ENCODE data around the gene TPM2.

TPM2 gene

GRCh38 chr9:35729700-35730485 lies 40.2 kb upstream of the TPM2 start:
- TF ChIP-seq ARNT (IDR thresholded peaks at IDR 0.05), result no peak
- no peak for TF ChIP-seq CTBP1 (IDR thresholded peaks at IDR 0.05; ENCODE audit: borderline replicate concordance)
- TF ChIP-seq FOXM1 (IDR thresholded peaks at IDR 0.05; ENCODE audit: borderline replicate concordance), result no peak
- TF ChIP-seq L3MBTL2 (conservative IDR thresholded peaks at IDR 0.05), result no peak
- no peak for TF ChIP-seq FOXA1 (IDR thresholded peaks at IDR 0.05)
- DNase-seq (ENCODE audit: extremely low spot score), result peak; percentile 73
- ChIA-PET POLR2A (interaction anchor here (1.0 kb wide), 2 partner anchors 69 to 71 kb away, joined by 3 read pairs; no protein-coding TSS in a partner anchor), CTCF (interaction anchor here (0.7 to 3.2 kb wide), 3 partner anchors 33 to 84 kb away, joined by 3 to 11 read pairs (median 5); no protein-coding TSS in a partner anchor)

DNA sequence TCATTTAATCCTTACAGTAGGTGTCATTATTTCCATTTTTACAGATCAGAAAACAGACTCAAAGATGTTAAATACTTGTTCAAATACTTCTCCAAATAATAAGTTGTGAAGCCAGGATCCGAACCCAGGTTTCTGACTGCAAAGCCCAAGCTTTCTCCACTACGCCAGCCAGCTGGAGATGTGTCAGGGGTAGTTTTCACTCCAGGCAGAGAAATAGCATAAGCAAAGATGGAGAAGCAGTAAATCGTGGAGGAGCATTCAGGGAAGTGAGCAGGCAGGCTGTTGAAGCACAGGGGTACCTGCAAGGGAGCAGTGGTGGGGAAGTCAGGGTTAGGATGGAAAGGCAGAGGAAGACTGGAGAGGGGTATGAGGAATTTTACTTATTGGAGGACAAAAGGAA lies 39.4 kb upstream of the TPM2 start:
- TF ChIP-seq SP1 (IDR thresholded peaks at IDR 0.05) (no peak), HDGF (IDR thresholded peaks at IDR 0.05; ENCODE audit: borderline replicate concordance) (no peak), ARNT (IDR thresholded peaks at IDR 0.05) (no peak), NFRKB (IDR thresholded peaks at IDR 0.05) (no peak), SUZ12 (IDR thresholded peaks at IDR 0.05) (no peak), TARDBP (IDR thresholded peaks at IDR 0.05) (no peak), FOXA1 (IDR thresholded peaks at IDR 0.05) (no peak), FOXK2 (IDR thresholded peaks at IDR 0.05) (no peak), LEF1 (IDR thresholded peaks at IDR 0.05; ENCODE audit: borderline replicate concordance) (no peak), ELF4 (IDR thresholded peaks at IDR 0.05) (no peak), FOXM1 (IDR thresholded peaks at IDR 0.05; ENCODE audit: borderline replicate concordance) (no peak), CTBP1 (IDR thresholded peaks at IDR 0.05; ENCODE audit: borderline replicate concordance) (no peak), L3MBTL2 (conservative IDR thresholded peaks at IDR 0.05) (no peak), BHLHE40 (IDR thresholded peaks at IDR 0.05; ENCODE audit: borderline replicate concordance) (no peak), ZNF384 (IDR thresholded peaks at IDR 0.05) (no peak)
- TF ChIP-seq, protein P1, sequence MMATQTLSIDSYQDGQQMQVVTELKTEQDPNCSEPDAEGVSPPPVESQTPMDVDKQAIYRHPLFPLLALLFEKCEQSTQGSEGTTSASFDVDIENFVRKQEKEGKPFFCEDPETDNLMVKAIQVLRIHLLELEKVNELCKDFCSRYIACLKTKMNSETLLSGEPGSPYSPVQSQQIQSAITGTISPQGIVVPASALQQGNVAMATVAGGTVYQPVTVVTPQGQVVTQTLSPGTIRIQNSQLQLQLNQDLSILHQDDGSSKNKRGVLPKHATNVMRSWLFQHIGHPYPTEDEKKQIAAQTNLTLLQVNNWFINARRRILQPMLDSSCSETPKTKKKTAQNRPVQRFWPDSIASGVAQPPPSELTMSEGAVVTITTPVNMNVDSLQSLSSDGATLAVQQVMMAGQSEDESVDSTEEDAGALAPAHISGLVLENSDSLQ (IDR thresholded peaks at IDR 0.05), result no peak
- DNase-seq (ENCODE audit: extremely low spot score), result no peak
- POLR2A ChIA-PET, result no interaction called here
- CTCF ChIA-PET, result interaction anchor here (0.7 kb wide), 1 partner anchor 32 kb away, joined by 3 read pairs; no protein-coding TSS in a partner anchor

DNA sequence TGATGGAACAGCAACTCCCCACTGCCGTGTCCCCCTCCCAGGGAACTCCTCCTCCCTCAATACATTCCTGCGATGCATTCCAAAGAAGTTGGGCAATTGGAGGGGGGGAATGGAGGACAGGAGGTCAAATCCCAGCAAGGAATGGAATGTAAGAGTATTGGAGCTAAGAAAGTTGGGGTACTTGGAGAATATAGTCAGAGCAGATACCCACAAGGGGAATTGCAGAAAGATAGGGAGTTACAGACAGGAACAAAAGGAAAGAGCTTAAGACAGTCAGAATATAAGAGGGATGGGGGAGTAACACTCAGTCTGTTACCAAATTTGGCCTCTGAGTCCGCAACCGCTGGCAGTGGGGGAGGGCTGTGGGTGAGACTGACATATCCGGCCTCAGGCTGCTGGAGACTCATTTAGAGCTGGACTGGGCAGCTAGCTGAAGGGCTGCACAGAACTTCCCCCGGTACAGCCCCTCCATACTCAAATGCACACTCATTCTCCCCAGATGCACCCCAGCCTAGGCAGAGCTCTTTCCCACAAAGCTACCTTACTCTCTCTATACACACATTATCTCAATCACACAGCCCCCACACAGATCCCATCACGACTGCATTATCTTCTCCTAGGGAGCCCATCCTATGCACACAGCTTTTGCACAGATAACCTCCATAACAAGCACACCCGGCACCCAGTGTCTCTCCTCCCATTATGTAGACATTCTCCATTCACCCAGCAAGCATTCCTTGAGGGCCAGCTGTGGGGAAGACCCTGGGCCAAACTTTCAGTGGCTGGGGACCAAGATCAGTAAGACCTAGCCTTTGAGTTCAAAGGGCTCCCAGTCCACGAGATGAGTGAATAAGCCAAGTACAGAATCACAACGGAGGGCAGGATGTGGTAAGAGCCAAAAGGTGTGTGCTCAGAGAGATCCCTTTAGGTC lies 38.6 kb upstream of the TPM2 start:
- ChIA-PET POLR2A (no interaction called here), CTCF (interaction anchor here (1.0 to 1.9 kb wide), 2 partner anchors 31 to 32 kb away, joined by 3 to 6 read pairs; no protein-coding TSS in a partner anchor)
- no peak for DNase-seq (ENCODE audit: extremely low spot score)
- TF ChIP-seq ZNF384 (IDR thresholded peaks at IDR 0.05) (no peak), ARNT (IDR thresholded peaks at IDR 0.05) (no peak), SP1 (IDR thresholded peaks at IDR 0.05) (no peak), LEF1 (IDR thresholded peaks at IDR 0.05; ENCODE audit: borderline replicate concordance) (no peak), L3MBTL2 (conservative IDR thresholded peaks at IDR 0.05) (no peak), TARDBP (IDR thresholded peaks at IDR 0.05) (no peak), FOXK2 (IDR thresholded peaks at IDR 0.05) (no peak), FOXA1 (IDR thresholded peaks at IDR 0.05) (no peak), BHLHE40 (IDR thresholded peaks at IDR 0.05; ENCODE audit: borderline replicate concordance) (no peak), CTBP1 (IDR thresholded peaks at IDR 0.05; ENCODE audit: borderline replicate concordance) (no peak), FOXM1 (IDR thresholded peaks at IDR 0.05; ENCODE audit: borderline replicate concordance) (no peak), ELF4 (IDR thresholded peaks at IDR 0.05) (no peak), HDGF (IDR thresholded peaks at IDR 0.05; ENCODE audit: borderline replicate concordance) (no peak), SUZ12 (IDR thresholded peaks at IDR 0.05) (no peak), NFRKB (IDR thresholded peaks at IDR 0.05) (no peak)
- TF ChIP-seq, protein P1 (IDR thresholded peaks at IDR 0.05), result no peak

- ChIA-PET CTCF (interaction anchor here (1.0 to 1.9 kb wide), 2 partner anchors 30 to 31 kb away, joined by 3 to 6 read pairs; no protein-coding TSS in a partner anchor), POLR2A (no interaction called here)
- TF ChIP-seq TARDBP (IDR thresholded peaks at IDR 0.05) (no peak), HDGF (IDR thresholded peaks at IDR 0.05; ENCODE audit: borderline replicate concordance) (no peak), SP1 (IDR thresholded peaks at IDR 0.05) (no peak), ELF4 (IDR thresholded peaks at IDR 0.05) (no peak), FOXA1 (IDR thresholded peaks at IDR 0.05) (no peak), SUZ12 (IDR thresholded peaks at IDR 0.05) (no peak)
- TF ChIP-seq, protein P1 (IDR thresholded peaks at IDR 0.05), result no peak
- DNase-seq (ENCODE audit: extremely low spot score), result no peak
Measured at GRCh38 chr9:35727676-35728040, 37.9 kb upstream of the TPM2 start.

DNA sequence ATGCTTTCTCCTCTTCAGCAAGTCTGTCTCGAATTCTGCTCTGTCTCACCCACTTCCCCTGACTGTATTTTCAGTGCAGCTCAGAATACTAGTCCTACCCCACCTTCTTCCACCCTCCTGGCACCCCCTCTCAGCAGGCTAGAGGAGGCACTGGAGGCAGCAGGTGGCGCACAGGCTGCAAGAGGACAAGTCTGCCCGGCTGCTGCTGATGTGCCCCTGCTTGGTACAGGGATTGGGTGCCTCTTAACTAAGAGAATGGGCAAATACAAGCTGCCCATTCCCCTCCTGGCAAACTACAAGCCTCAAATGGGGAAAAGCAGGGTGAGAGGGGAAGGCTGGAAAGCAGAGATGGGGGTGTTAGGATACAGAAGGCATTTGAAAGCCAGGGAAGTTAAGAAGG lies 37.2 kb upstream of the TPM2 start:
- TF ChIP-seq NFRKB (IDR thresholded peaks at IDR 0.05), result no peak
- TF ChIP-seq BHLHE40 (IDR thresholded peaks at IDR 0.05; ENCODE audit: borderline replicate concordance), result no peak
- TF ChIP-seq FOXA1 (IDR thresholded peaks at IDR 0.05), result no peak
- TF ChIP-seq, protein P1 (IDR thresholded peaks at IDR 0.05), result no peak
- TF ChIP-seq ARNT (IDR thresholded peaks at IDR 0.05), result no peak
- TF ChIP-seq FOXM1 (IDR thresholded peaks at IDR 0.05; ENCODE audit: borderline replicate concordance), result no peak
- no peak for TF ChIP-seq LEF1 (IDR thresholded peaks at IDR 0.05; ENCODE audit: borderline replicate concordance)
- TF ChIP-seq SP1 (IDR thresholded peaks at IDR 0.05), result no peak
- no peak for TF ChIP-seq FOXK2 (IDR thresholded peaks at IDR 0.05)
- no peak for TF ChIP-seq L3MBTL2 (conservative IDR thresholded peaks at IDR 0.05)
- no peak for DNase-seq (ENCODE audit: extremely low spot score)
- ChIA-PET CTCF (interaction anchor here (1.9 kb wide), 1 partner anchor 31 kb away, joined by 6 read pairs; no protein-coding TSS in a partner anchor), POLR2A (interaction anchor here (0.6 kb wide), 1 partner anchor 63 kb away, joined by 4 read pairs; no protein-coding TSS in a partner anchor)
